ENCODE data around the gene TRIM68.
A peak's percentile ranks its signal among the peaks of the same experiment; 100 is the strongest.

Gene TRIM68

GRCh38 chr11:4636962-4637661 is 29.1 kb upstream of the TRIM68 start, which contains the start of gene OR51D1:
Gene OR51D1, plus strand, starts transcription at chr11:4637477. Its CDS starts 2,314 bp downstream, at chr11:4639791.
- Mint-ChIP-seq H3K4me3 (no peak within 1 kb of the TSS), H3K9me3 (no peaks in the 10 kb centered on the region), H3K27ac (no peak within 1 kb of the TSS), H3K4me1 (no peaks in the 10 kb centered on the region), H3K27me3 (ENCODE audit: low read depth) (no peaks in the 10 kb centered on the region), H3K36me3 (ENCODE audit: low read depth) (no peaks in the 10 kb centered on the region)
- TF ChIP-seq, protein P1, sequence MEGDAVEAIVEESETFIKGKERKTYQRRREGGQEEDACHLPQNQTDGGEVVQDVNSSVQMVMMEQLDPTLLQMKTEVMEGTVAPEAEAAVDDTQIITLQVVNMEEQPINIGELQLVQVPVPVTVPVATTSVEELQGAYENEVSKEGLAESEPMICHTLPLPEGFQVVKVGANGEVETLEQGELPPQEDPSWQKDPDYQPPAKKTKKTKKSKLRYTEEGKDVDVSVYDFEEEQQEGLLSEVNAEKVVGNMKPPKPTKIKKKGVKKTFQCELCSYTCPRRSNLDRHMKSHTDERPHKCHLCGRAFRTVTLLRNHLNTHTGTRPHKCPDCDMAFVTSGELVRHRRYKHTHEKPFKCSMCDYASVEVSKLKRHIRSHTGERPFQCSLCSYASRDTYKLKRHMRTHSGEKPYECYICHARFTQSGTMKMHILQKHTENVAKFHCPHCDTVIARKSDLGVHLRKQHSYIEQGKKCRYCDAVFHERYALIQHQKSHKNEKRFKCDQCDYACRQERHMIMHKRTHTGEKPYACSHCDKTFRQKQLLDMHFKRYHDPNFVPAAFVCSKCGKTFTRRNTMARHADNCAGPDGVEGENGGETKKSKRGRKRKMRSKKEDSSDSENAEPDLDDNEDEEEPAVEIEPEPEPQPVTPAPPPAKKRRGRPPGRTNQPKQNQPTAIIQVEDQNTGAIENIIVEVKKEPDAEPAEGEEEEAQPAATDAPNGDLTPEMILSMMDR (IDR thresholded peaks at IDR 0.05; ENCODE audit: unreplicated experiment in 3 of 3) = peak; percentile 82 to 93 (median 92)

DNA sequence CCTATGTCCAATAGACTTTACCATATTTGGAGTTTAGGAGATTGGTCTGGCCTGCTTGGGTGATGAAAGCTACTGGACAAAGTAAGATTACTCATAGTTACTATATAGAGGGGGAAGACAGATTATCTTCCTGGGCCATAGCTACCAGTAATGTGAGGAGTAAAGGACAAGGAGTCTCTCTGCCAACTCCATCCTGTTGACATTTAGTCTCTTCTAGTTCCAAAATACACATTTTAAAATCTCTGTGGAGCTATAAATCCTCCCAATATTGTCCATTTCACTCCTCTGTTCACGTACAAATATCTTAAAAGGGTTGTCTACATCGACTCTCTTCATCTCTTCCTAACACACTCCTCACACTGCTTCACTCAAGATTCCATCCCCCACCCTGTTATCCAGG is 28.1 kb upstream of the TRIM68 start:
- Mint-ChIP-seq H3K27ac (no peak overlapping the region), H3K27me3 (ENCODE audit: low read depth) (no peaks in the 10 kb centered on the region), H3K36me3 (ENCODE audit: low read depth) (no peaks in the 10 kb centered on the region), H3K4me1 (no peaks in the 10 kb centered on the region), H3K9me3 (peaks cover 4% of the 10 kb centered on the region), H3K4me3 (no peak overlapping the region)
- TF ChIP-seq, protein P1 (IDR thresholded peaks at IDR 0.05; ENCODE audit: unreplicated experiment in 3 of 3) = no peak

- peaks cover 4% of the 10 kb centered on the region for H3K27me3 Mint-ChIP-seq (ENCODE audit: low read depth)
- H3K27ac Mint-ChIP-seq = no peak overlapping the region
- no peaks in the 10 kb centered on the region for H3K36me3 Mint-ChIP-seq (ENCODE audit: low read depth)
- H3K9me3 Mint-ChIP-seq = peaks cover 16% of the 10 kb centered on the region
- TF ChIP-seq, protein P1 (IDR thresholded peaks at IDR 0.05; ENCODE audit: unreplicated experiment in 3 of 3) = peak; percentile 57 to 74 (median 66)
- no peak overlapping the region for H3K4me3 Mint-ChIP-seq
- no peaks in the 10 kb centered on the region for H3K4me1 Mint-ChIP-seq
Observed at GRCh38 chr11:4626207-4627099, 18.4 kb upstream of the TRIM68 start.

DNA sequence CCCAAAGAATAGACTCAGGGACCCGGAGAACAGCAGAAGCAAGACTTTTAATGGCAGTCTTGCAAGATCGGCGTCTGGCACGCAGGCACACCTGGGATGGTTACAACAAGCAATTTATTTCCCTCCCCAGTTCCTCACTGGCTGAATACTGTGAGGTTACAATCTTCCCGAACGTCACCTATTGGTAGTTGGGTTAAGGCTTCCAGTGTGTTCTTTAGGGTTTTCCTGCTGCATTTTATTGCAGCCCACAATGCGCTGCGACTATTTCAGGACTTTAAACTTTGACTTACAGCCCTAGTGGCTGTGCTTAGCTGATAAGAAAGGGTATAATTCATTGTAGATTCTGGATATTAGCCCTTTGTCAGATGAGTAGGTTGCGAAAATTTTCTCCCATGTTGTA is 11.5 kb upstream of the TRIM68 start:
- Mint-ChIP-seq H3K36me3 (ENCODE audit: low read depth) (no peaks in the 10 kb centered on the region), H3K4me3 (no peak overlapping the region), H3K27me3 (ENCODE audit: low read depth) (peaks cover 5% of the 10 kb centered on the region), H3K9me3 (peaks cover 6% of the 10 kb centered on the region), H3K4me1 (no peaks in the 10 kb centered on the region), H3K27ac (no peak overlapping the region)
- TF ChIP-seq, protein P1 (IDR thresholded peaks at IDR 0.05; ENCODE audit: unreplicated experiment in 3 of 3) = no peak

- Mint-ChIP-seq H3K9me3 (no peaks in the 10 kb centered on the region), H3K36me3 (ENCODE audit: low read depth) (no peaks in the 10 kb centered on the region), H3K27ac (no peak overlapping the region), H3K27me3 (ENCODE audit: low read depth) (peaks cover 8% of the 10 kb centered on the region), H3K4me1 (no peaks in the 10 kb centered on the region), H3K4me3 (no peak overlapping the region)
- TF ChIP-seq, protein P1 (IDR thresholded peaks at IDR 0.05; ENCODE audit: unreplicated experiment in 3 of 3) = no peak
Observed at GRCh38 chr11:4615856-4616444, 7.9 kb upstream of the TRIM68 start.
